Right lobe of liver (tissue), 6 donors: ENCODE results near the gene GATB. TPM values are rescaled to one million over a fixed set of nuclear protein-coding genes. Genes with fewer than 3 reads are reported as not detected.

ENCODE experiments used
- ATAC-seq, 4 donors: fragments of 200-7000 bp; cut with Tn5 transposase; one replicate each; pipeline ENCODE4 v1.9.1; 2020; ENCODE audit warnings: mild to moderate bottlenecking in 4 of 4, moderate library complexity in 4 of 4
- DNase-seq, 3 donors: peaks; one replicate each; pipeline ENCODE4 v3.0.0-alpha.2; 2020
- H3K27ac ChIP-seq, 3 donors: fragments of 200-600 bp; one replicate each; pipeline ENCODE4 v1.8.0; 2022
- H3K27me3 ChIP-seq, 2 donors: fragments of 200-600 bp; one replicate each; pipeline ENCODE4 v1.8.0; 2022
- H3K36me3 ChIP-seq, 4 donors: fragments of 200-600 bp; sonication (generic) in 1 of 4; one replicate each; pipeline versions ENCODE4 v1.5.1 to v1.8.0; 2017 to 2022; ENCODE audit warnings: control low read depth in 1 of 4
- H3K4me1 ChIP-seq, 4 donors: fragments of 200-600 bp; sonication (generic) in 1 of 4; one replicate each; pipeline versions ENCODE4 v1.5.1 to v1.8.0; 2017 to 2022; ENCODE audit warnings: control low read depth in 1 of 4
- H3K4me3 ChIP-seq, 3 donors: fragments of 200-600 bp; one replicate each; pipeline ENCODE4 v1.8.0; 2022
- H3K9me3 ChIP-seq, 4 donors: fragments of 200-600 bp; sonication (generic) in 1 of 4; one replicate each; pipeline versions ENCODE4 v1.5.1 to v1.8.0; 2017 to 2022; ENCODE audit warnings: control low read depth in 1 of 4
- POLR2A ChIP-seq: fragments of 450-650 bp; IDR thresholded peaks from one replicate; pipeline ENCODE4 v1.6.1; 2017; ENCODE audit warnings: antibody characterized with exemption, mild to moderate bottlenecking
- WGBS: methylation state at CpG from one replicate; pipeline ENCODE4 v1.1.6; 2018; ENCODE audit warnings: low coverage, low lambda C conversion rate; ENCODE audit not compliant: insufficient coverage; ENCODE audit errors: missing lambda C conversion rate; 5-methylcytosine and 5-hydroxymethylcytosine counted together
- intact Hi-C, 2 donors: fragments of 100-400 bp; cut with DNase I; formaldehyde crosslinking; loops; one replicate each; pipeline versions ENCODE4 v1.11.2 to v1.14.1; 2022
- total RNA-seq, 6 experiments: library from RNA; depleted of rRNA in 2 of 6; stranded (reverse); fragments of >200 nt in 2 of 6; fragmentation: NEBNext Ultra II Directional in 3 of 6; extraction: Animal tissue kit (Norgen Biotek cat#: 25700) in 3 of 6; gene quantifications; one replicate each; pipeline versions ENCODE4 v1.1.0 to v1.2.4, GENCODE V29; 2016 to 2023
- TF ChIP-seq, protein P1 (sequence below), 4 donors: fragments of 200-600 bp in 3 of 4; fragments of 450-650 bp in 1 of 4; IDR thresholded peaks; one replicate each; pipeline versions ENCODE4 v1.5.1 to v1.8.0; 2016 to 2022; ENCODE audit warnings: antibody characterized with exemption in 4 of 4, mild to moderate bottlenecking in 2 of 4
- donor health status: DM: no; HTN: yes; CAD: no.
- donor health status: DM: no; HTN: no; CAD: no.
- donor health status: DM: no; HTN: no; CAD: no.
- donor health status: DM: no; HTN: yes; CAD: no.
- donor health status: DM: no; HTN: yes; CAD: no.

GATB gene
- total RNA-seq, 6 experiments from 2014 or later, result 16.5 to 38.7 (median 17.5) TPM

DNA sequence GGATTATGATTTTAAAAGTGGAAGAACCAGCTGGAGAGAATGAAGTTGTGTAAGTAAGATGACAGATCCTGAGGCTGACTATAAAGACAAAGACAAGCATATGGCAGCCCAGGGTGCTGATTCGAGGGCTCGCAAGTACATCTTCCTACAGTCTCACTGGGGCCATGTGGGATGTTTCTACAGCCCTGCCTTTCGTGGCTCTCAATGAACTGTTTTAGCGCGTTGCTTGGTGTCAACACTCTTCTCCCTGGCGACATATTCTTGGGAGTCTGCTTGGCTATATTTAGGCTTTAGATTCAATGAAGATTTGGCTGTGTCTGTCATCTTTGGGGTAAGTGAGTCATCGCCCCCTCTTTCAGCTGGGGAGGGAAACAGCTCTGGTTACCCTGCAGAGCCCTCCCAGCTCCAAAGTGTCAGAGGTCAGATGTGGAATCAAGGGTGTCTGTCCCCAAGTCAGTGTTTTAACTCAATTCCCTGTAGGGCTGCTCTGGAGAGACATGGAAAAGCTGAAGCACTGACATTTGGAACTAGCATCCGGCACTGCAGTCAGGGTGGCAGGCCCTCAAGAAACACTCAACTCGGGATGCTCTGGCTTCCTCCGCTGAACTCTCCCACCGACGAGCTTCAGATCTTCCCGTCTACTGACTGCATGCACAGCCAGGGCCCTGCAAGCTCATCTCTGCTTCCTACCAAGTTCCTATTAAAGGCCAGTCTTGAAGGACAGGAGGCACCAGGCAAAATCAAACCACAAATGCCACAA is 65.7 kb downstream of the GATB start:
- H3K36me3 ChIP-seq, result no peaks in the 10 kb centered on the region
- H3K27me3 ChIP-seq, result no peaks in the 10 kb centered on the region
- ATAC-seq (no peak), DNase-seq (no peak)
- intact Hi-C loops, result no loop called here
- H3K4me3 ChIP-seq, result no peak overlapping the region
- H3K27ac ChIP-seq, result no peak overlapping the region
- no peaks in the 10 kb centered on the region for H3K9me3 ChIP-seq
- 98% methylated on average over 8 of the region's 13 CpGs for WGBS
- no peaks in the 10 kb centered on the region for H3K4me1 ChIP-seq
- TF ChIP-seq, protein P1, sequence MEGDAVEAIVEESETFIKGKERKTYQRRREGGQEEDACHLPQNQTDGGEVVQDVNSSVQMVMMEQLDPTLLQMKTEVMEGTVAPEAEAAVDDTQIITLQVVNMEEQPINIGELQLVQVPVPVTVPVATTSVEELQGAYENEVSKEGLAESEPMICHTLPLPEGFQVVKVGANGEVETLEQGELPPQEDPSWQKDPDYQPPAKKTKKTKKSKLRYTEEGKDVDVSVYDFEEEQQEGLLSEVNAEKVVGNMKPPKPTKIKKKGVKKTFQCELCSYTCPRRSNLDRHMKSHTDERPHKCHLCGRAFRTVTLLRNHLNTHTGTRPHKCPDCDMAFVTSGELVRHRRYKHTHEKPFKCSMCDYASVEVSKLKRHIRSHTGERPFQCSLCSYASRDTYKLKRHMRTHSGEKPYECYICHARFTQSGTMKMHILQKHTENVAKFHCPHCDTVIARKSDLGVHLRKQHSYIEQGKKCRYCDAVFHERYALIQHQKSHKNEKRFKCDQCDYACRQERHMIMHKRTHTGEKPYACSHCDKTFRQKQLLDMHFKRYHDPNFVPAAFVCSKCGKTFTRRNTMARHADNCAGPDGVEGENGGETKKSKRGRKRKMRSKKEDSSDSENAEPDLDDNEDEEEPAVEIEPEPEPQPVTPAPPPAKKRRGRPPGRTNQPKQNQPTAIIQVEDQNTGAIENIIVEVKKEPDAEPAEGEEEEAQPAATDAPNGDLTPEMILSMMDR (IDR thresholded peaks at IDR 0.05), result no peak
- no peak for TF ChIP-seq POLR2A

DNA sequence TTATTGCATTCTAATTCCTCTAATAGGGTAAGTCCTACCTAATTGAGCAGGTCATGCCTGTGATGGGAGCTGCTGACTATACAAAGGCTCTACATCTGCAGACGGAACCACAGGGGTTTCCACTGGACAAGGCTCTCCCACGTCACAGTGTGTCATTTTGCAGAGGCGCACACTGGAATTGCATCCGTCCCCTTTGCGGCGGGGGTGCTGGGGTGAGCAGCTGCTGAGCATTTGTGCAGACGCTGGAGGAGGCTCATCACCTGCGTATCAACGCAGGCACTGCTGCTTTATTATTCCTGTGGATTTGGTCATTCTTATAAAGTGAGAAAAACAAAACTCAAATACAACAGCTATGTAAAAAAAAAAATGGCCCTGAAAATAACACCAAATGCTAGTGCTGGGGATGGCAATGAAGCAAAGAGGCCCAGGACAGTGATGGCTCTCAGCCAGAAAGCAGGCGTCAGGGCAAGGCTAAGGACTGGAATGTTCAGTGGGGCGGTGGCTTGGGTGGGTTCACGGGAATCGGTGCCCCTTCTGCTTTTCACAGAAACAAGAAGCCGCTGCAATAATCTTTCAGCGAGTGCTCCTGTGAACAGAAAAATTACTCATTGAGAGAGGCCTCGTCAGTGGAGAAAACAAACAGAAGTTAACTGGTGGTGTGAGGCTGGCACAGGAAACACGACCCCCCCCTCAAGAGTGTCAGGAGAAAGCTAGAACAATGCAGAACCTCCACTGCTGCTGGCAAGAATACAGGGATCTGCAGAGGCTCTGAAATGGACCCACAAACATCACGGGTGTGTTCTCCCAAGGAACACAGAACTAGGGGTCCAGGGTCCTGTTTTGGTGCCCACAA is 67.8 kb downstream of the GATB start:
- Histone ChIP-seq H3K36me3 (no peaks in the 10 kb centered on the region), H3K4me3 (no peak overlapping the region), H3K27ac (no peak overlapping the region), H3K9me3 (no peaks in the 10 kb centered on the region), H3K27me3 (no peaks in the 10 kb centered on the region), H3K4me1 (no peaks in the 10 kb centered on the region)
- intact Hi-C loops, result no loop called here
- TF ChIP-seq, protein P1 (IDR thresholded peaks at IDR 0.05), result no peak
- no peak for TF ChIP-seq POLR2A
- WGBS, result 90% methylated on average over 14 of the region's 18 CpGs
- no peak for DNase-seq
- no peak for ATAC-seq

DNA sequence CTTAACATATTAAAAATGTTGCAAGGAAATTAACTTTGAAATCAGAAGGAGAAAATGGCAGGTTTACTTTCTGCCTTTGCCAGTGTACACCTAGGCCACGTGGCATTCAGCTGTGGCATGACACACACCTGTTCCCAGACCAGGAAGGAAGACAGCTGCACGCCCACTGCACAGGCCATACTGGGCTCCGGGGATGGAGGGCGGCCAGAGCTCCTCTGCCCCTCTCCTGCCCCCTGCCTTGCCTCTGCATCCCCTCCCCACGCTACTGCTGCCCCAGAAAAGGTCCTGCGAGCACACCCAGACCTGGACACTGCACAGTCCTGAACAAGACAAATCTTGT is 68.4 kb downstream of the GATB start:
- Histone ChIP-seq H3K36me3 (no peaks in the 10 kb centered on the region), H3K4me3 (no peak overlapping the region), H3K27me3 (no peaks in the 10 kb centered on the region), H3K9me3 (no peaks in the 10 kb centered on the region), H3K4me1 (no peaks in the 10 kb centered on the region), H3K27ac (no peak overlapping the region)
- no peak for TF ChIP-seq POLR2A
- TF ChIP-seq, protein P1 (IDR thresholded peaks at IDR 0.05), result no peak
- WGBS, result 100% methylated on average over 2 of the region's 6 CpGs
- ATAC-seq (no peak), DNase-seq (no peak)
- intact Hi-C loops, result no loop called here

DNA sequence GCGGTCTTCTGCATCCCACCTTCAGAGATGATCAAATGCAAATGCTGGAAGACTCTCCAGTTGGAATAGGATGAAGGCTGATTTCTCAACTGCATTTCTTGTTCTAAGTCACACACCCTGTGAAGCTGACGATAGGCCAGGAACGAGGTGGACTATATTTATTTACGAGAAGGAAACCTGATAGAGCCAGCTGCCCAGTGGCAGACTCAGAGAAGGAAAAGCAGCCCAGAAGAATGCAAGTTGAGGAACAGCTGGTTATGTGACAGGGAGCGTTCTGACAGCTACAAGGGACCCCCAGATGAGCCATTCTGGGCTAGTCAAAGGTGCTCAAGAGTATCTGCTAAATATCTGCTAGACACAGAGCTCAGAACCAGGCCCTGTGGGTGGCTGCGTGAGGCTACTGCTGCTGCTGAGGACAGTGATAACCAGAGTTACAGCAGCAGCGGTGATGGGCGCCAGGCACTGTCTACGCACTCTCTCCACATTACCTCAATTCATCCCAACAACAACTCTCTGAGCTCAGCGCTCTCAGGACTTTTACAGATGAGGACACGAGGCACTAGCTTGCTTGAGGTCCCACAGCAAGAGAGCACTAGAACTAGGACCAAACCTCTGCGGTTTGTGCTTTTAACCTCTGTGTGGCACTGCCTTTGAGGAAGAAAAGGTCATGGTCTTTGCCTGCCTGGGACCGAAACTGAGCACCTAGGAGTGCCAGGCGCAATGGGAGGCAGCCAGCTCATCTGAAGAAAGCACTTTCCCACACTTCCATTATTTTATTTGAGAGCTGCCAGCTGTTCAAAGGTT is 69.0 kb downstream of the GATB start:
- intact Hi-C loops, result no loop called here
- no peak for ATAC-seq
- TF ChIP-seq POLR2A, result no peak
- TF ChIP-seq, protein P1 (IDR thresholded peaks at IDR 0.05), result no peak
- H3K4me3 ChIP-seq, result no peak overlapping the region
- no peaks in the 10 kb centered on the region for H3K9me3 ChIP-seq
- H3K27me3 ChIP-seq, result no peaks in the 10 kb centered on the region
- no peak for DNase-seq
- no peaks in the 10 kb centered on the region for H3K4me1 ChIP-seq
- 86% methylated on average over 8 of the region's 14 CpGs for WGBS
- no peaks in the 10 kb centered on the region for H3K36me3 ChIP-seq
- H3K27ac ChIP-seq, result no peak overlapping the region
